GM12878 (cell line): ENCODE results near the gene IGF2R.

Experiments used
- CEBPB ChIP-seq, 2 experiments: fragments of 150-350 bp in 1 of 2; IDR thresholded peaks; 2 replicates each; pipeline ENCODE4 v1.6.1; 2012 to 2014; ENCODE audit warnings: low read depth in 2 of 2, low read length in 2 of 2, borderline replicate concordance in 1 of 2, inconsistent platforms in 1 of 2
- CHD1 ChIP-seq: IDR thresholded peaks from 2 replicates; pipeline ENCODE4 v1.6.1; 2012; ENCODE audit warnings: low read depth, low read length, improper control_type of control experiment
- CTCF ChIP-seq, 3 experiments: IDR thresholded peaks in 2 of 3; conservative IDR thresholded peaks in 1 of 3; 2 replicates each; pipeline ENCODE4 v1.5.1; 2011; ENCODE audit warnings: low read depth in 3 of 3, low read length in 3 of 3, mild to moderate bottlenecking in 3 of 3, control low read depth in 2 of 3, moderate library complexity in 2 of 3, inconsistent platforms in 1 of 3, mixed read lengths in 1 of 3; ENCODE audit not compliant: control insufficient read depth in 2 of 3, insufficient read depth in 1 of 3; ENCODE audit errors: extremely low read depth in 1 of 3
- EZH2 ChIP-seq: IDR thresholded peaks from 2 replicates; pipeline ENCODE4 v1.6.1; 2012; ENCODE audit warnings: low read depth, mild to moderate bottlenecking, control low read depth, inconsistent platforms, low read length, borderline replicate concordance; ENCODE audit not compliant: control insufficient read depth
- FOXM1 ChIP-seq: IDR thresholded peaks from 2 replicates; pipeline ENCODE4 v1.6.1; 2012; ENCODE audit warnings: low read depth, mild to moderate bottlenecking, inconsistent platforms, low read length, moderate library complexity
- PAX8 ChIP-seq: fragments of 450-650 bp; IDR thresholded peaks from 2 replicates; pipeline ENCODE4 v1.6.1; 2017; ENCODE audit warnings: mild to moderate bottlenecking, moderate library complexity
- POLR2AphosphoS5 ChIP-seq: IDR thresholded peaks from 2 replicates; pipeline ENCODE4 v1.6.1; 2011; ENCODE audit warnings: mild to moderate bottlenecking, low read length, inconsistent platforms
- SIN3A ChIP-seq: IDR thresholded peaks from 2 replicates; pipeline ENCODE4 v1.6.1; 2012; ENCODE audit warnings: low read depth, low read length, improper control_type of control experiment
- YBX1 ChIP-seq: fragments of 450-650 bp; IDR thresholded peaks from 2 replicates; pipeline ENCODE4 v1.6.1; 2016; ENCODE audit warnings: antibody characterized with exemption
- TF ChIP-seq, protein P1 (sequence below): fragments of 450-650 bp; formaldehyde crosslinking; IDR thresholded peaks from 2 replicates; pipeline ENCODE4 v1.4.0; 2022; ENCODE audit warnings: mild to moderate bottlenecking, moderate library complexity
- TF ChIP-seq, protein P2 (sequence below): IDR thresholded peaks from 2 replicates; pipeline ENCODE4 v1.6.1; 2011; ENCODE audit warnings: borderline replicate concordance, low read depth, mild to moderate bottlenecking, moderate library complexity, mixed read lengths, low read length; ENCODE audit not compliant: insufficient read depth; ENCODE audit errors: extremely low read length
- TF ChIP-seq, protein P3 (sequence below): fragments of 450-650 bp; IDR thresholded peaks from 2 replicates; pipeline ENCODE4 v1.6.1; 2017; ENCODE audit warnings: mild to moderate bottlenecking, low read depth, inconsistent platforms; ENCODE audit not compliant: poor library complexity, severe bottlenecking

GRCh38 chr6:160085713-160086505, 117.0 kb downstream of the IGF2R start:
- TF ChIP-seq, protein P1, sequence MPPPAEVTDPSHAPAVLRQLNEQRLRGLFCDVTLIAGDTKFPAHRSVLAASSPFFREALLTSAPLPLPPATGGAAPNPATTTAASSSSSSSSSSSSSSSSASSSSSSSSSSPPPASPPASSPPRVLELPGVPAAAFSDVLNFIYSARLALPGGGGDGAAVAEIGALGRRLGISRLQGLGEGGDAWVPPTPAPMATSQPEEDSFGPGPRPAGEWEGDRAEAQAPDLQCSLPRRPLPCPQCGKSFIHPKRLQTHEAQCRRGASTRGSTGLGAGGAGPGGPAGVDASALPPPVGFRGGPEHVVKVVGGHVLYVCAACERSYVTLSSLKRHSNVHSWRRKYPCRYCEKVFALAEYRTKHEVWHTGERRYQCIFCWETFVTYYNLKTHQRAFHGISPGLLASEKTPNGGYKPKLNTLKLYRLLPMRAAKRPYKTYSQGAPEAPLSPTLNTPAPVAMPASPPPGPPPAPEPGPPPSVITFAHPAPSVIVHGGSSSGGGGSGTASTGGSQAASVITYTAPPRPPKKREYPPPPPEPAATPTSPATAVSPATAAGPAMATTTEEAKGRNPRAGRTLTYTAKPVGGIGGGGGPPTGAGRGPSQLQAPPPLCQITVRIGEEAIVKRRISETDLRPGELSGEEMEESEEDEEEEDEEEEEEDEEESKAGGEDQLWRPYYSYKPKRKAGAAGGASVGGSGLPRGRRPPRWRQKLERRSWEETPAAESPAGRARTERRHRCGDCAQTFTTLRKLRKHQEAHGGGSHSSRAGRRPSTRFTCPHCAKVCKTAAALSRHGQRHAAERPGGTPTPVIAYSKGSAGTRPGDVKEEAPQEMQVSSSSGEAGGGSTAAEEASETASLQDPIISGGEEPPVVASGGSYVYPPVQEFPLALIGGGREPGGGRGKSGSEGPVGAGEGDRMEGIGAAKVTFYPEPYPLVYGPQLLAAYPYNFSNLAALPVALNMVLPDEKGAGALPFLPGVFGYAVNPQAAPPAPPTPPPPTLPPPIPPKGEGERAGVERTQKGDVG (CRISPR knock-in tag) = no peak
- TF ChIP-seq YBX1 (no peak), FOXM1 (no peak), POLR2AphosphoS5 (no peak), CTCF (IDR thresholded peaks at IDR 0.05 in 2 of 3, conservative IDR thresholded peaks at IDR 0.05 in 1 of 3; ENCODE audit: control insufficient read depth in 2 of 3, extremely low read depth in 1 of 3, insufficient read depth in 1 of 3, low read depth in 3 of 3, low read length in 3 of 3) (no peak), CEBPB (IDR thresholded peaks at IDR 0.05; ENCODE audit: borderline replicate concordance in 1 of 2, low read depth in 2 of 2, low read length in 2 of 2) (no peak), SIN3A (no peak), PAX8 (no peak), CHD1 (no peak), EZH2 (no peak)
- TF ChIP-seq, protein P2, sequence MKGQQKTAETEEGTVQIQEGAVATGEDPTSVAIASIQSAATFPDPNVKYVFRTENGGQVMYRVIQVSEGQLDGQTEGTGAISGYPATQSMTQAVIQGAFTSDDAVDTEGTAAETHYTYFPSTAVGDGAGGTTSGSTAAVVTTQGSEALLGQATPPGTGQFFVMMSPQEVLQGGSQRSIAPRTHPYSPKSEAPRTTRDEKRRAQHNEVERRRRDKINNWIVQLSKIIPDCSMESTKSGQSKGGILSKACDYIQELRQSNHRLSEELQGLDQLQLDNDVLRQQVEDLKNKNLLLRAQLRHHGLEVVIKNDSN = no peak
- TF ChIP-seq, protein P3, sequence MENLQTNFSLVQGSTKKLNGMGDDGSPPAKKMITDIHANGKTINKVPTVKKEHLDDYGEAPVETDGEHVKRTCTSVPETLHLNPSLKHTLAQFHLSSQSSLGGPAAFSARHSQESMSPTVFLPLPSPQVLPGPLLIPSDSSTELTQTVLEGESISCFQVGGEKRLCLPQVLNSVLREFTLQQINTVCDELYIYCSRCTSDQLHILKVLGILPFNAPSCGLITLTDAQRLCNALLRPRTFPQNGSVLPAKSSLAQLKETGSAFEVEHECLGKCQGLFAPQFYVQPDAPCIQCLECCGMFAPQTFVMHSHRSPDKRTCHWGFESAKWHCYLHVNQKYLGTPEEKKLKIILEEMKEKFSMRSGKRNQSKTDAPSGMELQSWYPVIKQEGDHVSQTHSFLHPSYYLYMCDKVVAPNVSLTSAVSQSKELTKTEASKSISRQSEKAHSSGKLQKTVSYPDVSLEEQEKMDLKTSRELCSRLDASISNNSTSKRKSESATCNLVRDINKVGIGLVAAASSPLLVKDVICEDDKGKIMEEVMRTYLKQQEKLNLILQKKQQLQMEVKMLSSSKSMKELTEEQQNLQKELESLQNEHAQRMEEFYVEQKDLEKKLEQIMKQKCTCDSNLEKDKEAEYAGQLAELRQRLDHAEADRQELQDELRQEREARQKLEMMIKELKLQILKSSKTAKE = no peak
